Stimulated activated CD8-positive, alpha-beta memory T cell treated with anti-CD3 and anti-CD28 coated beads, Interleukin-4, amount 100 ng/mL, for 48 hours (primary cell): ENCODE measurements around the gene BRD8.
A peak's percentile ranks its signal among the peaks of the same experiment; 100 is the strongest.
"Not testable (repeated sequence)": the region's sequence is repeated elsewhere in the genome, so short reads cannot be mapped to it uniquely, and the experiment has no call there.

Experiments used
- DNase-seq: peaks from one replicate; pipeline ENCODE4 v3.0.0-alpha.2; 2020

Gene BRD8

DNA sequence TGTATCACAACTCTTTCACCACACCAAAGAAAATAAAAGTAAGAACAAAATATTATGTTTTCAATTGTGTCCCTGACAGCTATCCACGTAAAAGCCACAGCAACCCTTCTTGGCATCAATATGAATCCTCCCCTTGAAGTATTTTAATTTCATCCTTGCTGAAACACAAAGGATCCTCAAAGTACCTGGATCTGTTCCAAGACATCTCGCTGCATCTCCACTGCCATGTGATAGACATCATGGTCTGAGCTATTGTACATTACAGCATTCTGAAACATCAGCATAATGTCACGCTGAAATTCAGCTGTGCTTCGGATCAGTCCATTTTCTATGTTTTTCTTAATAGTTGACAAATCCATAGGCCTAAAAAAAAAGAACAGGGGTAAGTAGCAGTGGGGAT is 17.7 kb downstream of the BRD8 start:
- DNase-seq: no peak

DNA sequence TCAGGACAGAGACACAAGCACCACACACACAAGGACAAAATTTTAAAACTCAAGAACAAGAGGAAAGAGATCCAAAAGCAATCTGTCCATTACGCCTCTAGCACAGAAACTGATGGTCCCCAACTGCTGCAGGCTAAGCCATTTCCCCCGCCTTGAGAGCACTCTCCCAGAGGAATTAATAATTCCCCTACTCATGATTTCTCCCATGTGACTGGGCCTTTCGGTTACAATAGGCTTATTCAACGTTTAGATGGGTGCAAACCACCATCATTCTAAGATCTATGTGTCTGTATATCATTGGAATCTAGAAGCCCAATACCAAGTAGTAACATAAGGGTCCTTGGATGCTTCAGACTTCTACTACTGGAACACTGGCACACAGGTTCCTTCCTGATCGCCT is 18.8 kb downstream of the BRD8 start:
- no peak for DNase-seq

DNA sequence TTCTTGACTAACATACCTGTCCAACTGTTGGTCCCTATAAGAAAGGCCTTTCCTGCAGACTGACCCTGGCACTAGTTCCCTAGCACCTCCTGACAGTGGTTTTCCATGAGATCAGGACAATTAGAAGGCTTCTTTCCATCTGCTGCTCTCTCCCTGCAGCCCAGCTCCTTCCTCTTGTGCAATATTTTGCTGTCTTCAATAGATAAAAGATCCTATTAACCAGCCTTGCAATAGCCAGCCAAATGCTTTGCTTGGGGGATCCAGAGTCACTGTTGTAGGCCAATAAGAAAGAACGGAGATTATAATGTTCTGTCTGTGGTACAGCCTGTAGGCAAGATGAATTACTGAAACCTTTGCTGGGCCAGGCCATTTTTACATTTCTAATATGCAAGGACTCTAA is 20.8 kb downstream of the BRD8 start:
- DNase-seq: no peak

DNA sequence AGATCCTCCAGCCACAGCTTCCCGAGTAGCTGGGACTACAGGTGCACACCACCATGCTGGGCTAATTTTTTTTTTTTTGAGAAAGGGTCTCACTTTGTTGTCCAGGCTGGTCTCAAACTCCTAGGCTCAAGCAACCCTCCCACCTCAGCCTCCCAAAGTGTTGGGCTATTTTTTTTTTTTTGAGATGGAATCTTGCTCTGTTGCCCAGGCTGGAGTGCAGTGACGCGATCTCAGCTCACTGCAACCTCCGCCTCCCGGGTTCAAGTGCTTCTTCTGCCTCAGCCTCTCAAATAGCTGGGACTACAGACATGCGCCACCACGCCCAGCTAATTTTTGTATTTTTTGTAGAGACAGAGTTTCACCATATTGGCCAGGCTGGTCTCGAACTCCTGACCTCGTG is 22.5 kb downstream of the BRD8 start:
- DNase-seq: not testable (repeated sequence)

DNA sequence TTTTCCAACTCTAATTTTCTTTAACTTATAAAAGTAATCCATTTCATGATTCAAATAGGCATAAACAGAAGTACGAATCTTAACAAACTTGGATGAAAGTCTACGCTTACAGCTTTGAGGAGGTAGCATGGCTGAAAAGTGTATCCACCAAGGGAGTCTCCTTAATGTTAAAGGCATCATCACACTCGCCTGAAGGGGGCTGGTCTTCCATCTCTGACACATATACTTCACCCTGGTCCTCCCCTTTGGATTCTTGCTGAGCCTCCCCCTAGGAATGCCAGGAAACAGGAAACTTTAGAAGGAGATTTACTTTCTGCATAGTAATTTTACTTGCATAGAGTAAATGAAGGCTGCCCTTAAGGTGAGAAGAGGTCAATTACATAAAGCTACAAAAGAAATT is 28.9 kb downstream of the BRD8 start:
- DNase-seq: no peak

DNA sequence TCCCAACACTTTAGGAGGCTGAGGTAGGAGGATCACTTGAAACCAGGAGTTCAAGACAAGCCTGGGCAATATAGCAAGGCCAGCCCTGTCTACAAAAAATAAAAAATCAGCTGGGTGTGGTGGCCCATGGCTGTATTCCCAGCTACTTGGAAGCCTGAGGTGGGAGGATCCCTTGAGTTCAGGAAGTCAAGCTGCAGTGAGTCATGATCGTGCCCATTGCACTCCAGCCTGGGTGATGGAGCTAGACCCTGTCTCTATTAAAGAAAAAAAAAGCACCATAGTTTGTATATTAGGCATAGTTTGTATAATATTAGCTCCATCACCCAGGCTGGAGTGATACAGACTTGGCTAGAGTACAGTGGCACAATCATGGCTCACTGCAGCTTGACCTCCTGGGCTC is 29.6 kb downstream of the BRD8 start:
- no peak for DNase-seq

DNA sequence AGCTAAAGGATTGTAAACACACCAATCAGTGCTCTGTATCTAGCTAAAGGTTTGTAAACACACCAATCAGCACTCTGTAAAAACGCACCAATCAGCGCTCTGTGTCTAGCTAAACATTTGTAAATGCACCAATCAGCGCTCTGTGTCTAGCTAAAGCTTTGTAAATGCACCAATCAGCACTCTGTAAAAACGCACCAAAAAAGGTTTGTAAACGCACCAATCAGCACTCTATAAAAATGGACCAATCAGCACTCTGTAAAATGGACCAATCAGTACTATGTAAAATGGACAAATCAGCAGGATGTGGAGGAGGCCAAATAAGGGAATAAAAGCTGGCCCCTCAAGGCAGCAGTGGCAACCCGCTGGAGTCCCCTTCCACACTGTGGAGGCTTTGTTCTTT is 34.9 kb downstream of the BRD8 start:
- DNase-seq: not testable (repeated sequence)

DNA sequence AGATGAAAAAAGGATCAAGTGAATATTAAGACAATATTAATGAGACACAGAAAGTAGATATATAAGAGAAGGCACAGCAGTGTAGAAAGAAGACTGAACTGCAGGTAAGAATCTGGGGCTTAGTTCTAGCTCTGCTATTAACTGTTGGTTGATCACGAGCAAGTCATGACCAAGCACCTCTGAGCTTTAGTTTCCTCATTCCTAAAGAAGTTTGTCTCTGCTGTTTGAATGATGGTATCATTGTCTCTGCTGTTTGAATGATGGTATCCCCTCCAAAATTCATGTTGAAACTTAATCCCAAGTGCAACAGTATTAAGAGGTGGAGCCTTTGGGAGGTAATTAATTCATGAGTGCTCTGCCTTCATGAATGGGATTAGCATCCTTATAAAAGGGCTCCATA is 36.7 kb downstream of the BRD8 start:
- DNase-seq: no peak

DNA sequence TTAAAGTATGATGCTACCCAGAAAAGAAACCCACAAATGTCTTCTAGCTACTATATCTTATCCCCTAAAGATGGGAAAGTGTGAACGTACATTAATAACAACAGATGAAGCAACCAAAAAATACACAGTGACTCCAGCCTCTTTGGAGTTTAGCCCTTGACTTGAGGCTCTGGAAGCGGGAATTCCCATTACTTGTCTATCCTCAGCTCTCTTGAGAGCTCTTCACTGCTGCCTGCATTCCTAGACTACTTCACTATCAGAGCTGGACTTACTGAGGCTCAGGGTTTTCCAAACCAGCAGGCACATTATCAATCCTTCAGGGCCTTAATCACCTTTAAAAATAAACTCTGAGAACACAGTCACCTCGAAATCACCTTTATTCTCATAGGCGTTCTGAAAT is 38.2 kb downstream of the BRD8 start:
- DNase-seq: no peak

DNA sequence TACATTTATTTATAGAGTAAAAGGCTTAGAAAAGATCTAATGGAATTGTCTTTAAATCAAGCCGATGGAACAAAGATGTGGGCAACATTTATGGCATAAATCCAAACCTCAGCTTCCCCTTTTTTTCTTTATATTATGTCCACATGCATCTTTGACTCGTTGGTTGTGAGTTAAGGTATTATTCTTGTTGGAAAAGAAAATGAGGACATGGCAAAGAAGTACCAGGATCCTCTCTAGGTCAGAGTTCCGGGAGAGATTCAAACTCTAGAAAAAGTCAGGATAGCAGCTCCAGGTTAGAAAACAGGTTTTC is 38.7 kb downstream of the BRD8 start:
- DNase-seq: no peak

DNA sequence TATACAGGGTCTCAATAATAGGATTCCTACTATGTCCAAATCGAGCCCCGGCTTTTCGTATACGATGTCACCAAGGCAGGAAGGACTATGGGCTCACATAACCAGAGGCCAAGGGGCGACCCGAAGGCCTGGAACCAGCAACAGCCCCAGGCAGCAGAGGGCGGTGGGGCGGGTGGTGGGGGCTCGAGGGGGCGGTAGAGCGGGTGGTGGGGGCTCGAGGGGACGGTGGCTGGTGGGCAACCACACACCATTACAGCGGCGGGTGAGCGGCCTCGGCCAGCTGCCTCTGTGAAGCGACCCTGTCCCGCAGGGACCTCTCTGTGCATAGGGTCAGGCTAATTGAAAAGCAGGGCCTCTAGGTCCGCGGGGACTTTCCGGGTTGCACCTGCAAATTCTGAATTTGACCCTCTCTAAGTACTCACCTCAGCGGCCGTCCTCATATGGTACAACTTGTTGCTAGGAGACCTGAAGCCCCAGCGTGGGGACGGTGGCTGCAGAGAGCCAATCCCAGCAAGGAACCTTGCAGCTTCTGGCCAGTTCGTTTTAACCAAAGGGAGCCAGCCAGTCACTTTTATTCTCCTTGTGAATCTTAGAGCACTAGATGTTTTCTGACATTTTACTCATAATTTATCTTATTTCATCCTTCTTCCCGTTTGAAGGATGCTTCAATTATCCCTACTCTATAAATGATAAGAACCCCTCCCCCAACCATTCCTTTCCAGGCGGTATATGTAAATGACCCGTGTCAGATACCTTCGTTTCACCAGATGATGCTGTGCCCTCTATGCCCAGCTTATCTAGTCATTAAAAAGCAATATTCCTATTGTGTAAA is 39.3 kb downstream of the BRD8 start, which contains the start of gene NME5:
Gene NME5, minus strand, starts transcription at position 480 of the 832 bp plus-strand sequence. CDS start 648 bp downstream, outside the sequence.
- DNase-seq: peak; percentile 31

DNA sequence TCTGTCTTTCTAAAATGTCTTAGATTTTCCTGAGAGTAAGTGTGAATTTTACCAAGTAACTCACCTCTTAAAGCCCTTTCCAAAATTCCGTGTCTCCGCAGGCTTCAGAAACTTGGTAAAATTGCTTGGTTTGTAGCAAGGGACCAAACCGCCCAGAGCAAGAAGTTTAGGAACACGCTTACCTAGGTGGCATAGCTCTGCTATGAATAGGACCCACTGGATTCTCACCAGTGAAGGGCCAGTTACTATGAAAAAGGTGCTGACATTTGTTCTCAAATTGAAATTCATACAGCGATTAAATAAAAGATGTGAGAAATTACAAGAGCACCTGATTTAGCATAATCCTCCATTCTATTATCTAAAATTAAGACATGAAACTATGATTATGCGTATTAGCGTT is 45.9 kb downstream of the BRD8 start:
- no peak for DNase-seq

DNA sequence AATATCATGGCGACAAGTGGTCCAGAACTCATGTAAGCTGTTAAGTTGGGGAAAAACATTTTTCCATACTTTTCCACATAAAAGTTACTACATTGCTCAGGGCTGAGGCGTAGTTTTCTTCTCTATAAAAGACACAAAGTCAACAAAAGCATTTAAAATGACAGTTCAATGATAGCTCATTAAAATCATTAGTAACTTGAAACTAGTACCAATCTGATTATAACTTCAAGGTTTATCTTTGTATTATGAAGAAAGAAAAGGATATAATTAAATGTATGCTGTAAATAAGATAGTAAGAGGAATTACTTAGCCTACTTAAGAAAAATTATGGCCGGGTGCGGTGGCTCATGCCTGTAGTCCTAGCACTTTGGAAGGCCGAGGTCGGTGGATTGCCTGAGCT is 49.1 kb downstream of the BRD8 start:
- no peak for DNase-seq

DNA sequence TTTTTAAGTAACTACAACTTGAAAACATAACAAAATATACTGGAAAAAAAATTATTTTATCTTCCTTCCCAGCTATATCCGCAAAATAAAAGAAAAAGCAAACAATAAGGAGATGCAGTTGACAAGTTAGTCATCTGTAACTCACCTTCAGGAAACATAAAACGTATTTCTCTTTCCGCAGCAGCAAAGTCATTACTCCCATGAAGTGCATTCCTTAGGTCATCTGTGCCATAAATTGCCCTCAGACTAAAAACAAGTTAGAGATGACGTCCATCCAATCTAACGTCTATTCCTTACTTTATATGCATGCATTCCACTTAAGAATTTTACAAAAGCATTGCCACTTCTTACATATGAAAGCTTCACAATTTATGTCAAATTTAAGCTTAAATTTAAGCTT is 50.1 kb downstream of the BRD8 start:
- no peak for DNase-seq

DNA sequence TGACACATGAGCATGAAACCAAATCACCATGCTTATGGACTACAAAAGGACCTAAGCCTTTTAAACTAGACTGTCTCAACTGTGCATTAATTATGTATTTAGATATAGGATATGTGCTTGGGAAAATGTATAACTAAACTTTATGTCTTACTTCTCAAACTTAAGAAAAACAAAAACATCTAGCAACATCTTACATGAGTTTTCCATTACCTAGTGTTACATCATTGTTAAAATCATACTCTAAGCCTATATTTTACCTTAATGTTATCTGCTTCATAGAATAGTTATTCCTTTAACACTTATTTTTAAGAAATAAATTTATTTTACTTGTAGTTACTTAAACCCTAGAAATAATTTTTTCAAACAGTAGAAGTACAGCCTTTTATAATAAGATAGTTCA is 63.2 kb downstream of the BRD8 start:
- no peak for DNase-seq

DNA sequence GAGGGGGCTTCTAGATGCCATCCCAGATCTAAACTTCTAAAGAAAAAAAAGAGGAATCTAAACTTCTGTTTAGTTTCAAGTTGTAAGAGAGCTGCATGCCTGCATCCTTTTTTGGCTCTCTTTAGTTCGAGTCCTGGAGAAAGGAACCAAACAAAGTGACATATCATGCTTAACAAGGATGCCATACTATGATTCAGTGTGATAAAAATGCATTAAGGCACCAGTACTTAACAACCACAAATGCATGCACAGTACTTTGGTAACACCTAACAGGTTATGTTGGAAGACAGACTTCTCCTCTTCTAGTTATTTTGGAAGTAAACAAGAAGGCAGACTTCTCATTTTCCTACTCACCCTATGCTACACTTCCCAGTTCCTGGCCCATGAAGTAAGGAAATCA is 66.5 kb downstream of the BRD8 start:
- no peak for DNase-seq

DNA sequence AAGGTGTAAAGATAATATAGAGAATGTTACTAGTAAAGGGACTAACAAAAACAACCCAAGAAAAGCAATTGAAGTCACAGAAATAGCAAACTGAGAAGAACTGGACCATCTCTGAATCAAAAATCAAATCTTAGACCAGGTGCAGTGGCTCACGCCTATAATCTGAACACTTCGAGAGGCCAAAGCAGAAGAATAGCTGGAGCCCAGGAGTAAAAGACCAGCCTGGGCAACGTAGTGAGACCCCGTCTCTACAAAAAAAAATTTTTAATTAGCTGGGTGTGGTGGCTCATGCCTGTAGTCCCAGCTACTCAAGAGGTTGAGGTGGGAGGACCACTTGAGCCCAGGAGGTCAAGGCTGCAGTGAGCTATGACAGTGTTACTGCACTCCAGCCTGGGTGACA is 67.2 kb downstream of the BRD8 start:
- no peak for DNase-seq

DNA sequence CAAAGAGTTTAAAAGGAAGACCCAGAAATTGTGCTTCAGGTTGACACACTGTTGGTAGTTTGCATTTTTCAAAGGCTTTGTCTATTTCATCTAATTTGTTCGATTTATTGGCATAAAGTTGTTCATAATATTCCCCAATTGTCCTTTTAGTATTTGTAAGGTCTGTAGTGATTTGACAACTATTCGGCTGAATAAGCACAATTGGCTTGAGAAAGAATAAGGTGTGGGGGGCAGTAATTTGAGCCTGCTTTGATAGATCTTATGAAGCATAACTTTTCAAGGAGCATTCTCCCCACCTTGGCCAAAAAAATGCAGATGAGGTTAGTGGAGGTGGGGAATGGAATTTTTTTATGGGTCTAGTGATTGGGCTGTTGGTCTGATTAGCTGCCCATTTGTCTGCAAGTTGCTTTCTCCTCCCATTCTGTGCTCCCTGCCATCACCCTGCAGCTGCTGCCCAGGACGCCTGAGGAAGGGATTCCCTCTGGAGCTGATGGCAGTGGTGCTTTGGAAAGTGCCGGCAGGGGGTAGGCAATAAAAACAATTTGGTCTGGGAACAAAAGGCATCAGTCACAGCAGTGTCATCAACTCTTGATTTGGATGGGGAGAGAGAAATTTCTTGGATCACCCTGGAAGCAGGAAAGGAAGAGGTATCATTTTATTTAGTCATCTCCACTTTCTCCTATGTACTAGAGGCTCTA is 68.0 kb downstream of the BRD8 start:
- DNase-seq: no peak

DNA sequence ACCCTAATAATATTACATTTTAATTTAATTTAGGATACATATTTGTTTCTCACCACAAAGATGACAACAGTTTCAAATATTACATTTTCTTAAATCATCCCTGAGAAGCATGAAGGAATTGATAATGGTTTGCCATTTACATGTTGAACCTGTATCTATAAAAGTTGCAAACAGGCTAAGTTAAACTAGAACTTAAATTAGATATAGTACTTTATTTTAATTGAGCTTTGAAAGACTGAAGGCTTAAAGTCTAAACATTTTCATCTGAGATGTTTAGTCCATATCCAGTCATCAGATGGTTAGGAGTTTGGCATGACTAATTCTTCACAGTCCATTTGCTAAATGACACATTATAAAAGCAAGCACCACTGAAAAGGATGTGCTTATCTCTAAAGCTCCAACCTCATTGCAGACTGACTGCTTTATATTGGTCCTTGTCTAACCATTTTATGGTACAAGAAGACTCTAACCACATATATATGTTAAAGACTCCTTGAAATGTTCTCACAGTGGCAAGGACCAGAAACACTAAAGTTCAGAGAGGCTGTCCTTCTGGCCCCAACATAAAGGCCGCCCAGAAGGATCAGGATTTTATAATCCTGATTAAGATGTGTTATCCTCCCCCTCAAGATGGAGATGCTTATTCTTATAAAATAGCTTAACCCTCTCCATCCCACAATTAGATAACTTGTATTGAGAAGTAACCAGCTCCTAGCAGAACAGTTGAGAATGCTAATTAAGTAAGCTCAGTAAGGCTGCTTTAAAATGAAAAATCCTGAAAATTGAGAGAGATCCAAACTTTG is 68.8 kb downstream of the BRD8 start:
- DNase-seq: no peak

DNA sequence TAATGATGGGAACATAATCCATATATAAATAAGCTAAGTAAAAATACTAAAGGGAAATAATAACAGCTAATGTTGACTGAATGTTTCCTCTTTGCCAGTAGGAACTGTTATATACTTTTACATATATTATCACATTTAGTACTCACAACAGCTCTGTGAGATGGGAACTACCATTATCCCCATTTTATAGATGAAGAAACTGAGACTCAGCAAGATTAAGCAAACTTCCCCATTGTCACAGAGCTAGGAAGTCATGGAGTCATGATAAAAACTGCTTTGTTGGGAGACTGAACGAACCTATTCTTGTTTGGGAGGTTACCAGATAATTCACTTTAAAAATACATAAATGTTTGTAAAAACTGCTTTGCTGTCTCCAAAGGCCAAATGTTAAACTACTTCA is 71.2 kb downstream of the BRD8 start:
- DNase-seq: no peak

DNA sequence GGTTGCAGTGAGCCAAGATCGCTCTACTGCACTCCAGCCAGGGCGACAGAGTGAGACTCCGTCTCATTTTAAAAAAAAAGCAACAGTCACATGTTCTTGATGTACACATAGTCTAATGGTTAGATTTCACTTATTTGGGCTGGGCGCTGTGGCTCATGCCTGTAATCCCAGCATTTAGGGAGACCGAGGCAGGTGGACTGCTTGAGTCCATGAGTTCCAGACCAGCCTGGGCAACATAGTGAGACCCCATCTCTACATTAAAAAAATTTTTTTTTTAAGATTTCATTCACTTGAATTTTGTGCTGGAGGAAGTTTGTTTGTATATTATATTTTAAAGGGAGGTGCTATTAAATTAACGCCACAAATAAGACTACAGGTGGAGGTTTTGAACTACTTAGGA is 72.7 kb downstream of the BRD8 start:
- no peak for DNase-seq

DNA sequence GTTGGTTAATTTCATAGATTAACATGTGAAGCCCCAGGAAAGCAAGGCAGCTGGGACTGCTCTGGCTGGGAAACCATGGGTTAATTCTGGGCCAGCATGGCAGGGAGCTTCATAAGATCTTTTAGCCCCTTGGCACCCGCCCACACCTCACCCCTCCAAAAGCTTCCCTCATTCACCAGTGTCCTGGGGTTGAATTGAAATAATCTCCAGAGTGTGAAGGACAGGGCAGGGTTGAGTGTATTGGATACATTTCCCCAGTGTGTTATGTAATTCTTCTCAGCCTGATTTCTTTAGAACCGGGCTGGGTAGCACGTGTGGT is 75.2 kb downstream of the BRD8 start:
- DNase-seq: no peak

DNA sequence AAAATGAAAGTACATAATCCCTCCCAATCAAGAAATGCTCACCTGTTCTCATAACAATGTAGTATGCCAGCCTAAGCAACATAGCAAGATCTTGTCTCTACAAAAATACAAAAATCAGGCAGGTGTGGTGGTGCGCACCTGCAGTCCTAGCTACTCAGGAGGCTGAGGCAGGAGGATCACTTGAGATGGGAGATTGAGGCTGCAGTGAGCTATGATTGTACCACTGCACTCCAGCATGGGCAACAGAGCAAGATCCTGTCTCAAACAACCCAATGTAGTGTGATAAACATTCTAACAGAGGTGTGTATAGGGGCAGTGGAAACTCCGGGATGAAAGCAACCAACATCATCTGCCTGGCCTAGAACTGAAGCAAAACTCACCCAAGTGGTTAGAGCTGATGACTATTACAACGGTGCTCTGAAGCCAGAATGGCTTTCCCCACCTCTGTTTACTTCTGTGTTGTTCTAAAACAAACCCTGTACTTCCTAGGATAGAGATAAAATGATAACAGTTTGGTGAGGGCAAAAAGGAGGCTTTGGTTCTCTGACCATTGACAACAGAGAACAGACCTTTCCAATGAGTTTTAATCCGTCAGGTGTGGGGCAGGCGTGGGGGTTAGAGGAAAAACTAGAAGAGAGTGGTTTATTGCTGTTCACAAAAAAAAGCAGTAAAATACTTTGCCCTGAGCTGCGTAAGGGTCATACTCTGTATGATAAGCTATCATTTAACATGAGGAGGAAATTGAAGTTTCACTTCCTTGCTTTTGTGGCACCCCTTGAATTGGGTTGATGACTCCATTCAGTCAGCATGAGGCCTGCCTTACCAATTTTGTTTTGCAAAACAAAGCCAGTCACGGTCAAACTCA is 75.7 kb downstream of the BRD8 start:
- no peak for DNase-seq
